Measurements from ENCODE around the gene ZNF33A. TPM values are rescaled to one million over a fixed set of nuclear protein-coding genes. Genes with fewer than 3 reads are reported as not detected.

The ZNF33A gene
- total RNA-seq, 6 experiments from 2014 or later, result 12.3 to 24.2 (median 15.7) TPM

DNA sequence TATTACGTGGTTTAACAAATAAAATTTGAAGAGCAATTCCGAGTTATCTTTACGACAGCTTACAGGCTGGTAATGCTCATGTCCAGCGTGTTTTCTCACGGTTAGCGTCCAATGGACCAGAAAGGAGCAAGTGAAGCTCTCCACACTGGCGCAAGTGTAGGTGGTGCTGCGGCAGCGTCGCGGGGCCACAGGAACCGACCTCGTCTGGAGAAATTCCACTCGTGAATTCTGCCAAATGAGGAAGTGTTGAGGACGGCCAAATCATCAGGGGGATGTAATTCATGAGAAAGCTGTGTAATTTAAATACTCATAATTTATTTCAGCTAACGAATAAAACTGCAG lies 83.3 kb downstream of the ZNF33A start:
- Histone ChIP-seq H3K4me3 (peak overlapping the region; percentile 76 to 89 (median 80)), H3K36me3 (peaks cover 0 to 17% (median 3%) of the 10 kb centered on the region in 4 donors), H3K4me1 (no peaks in the 10 kb centered on the region), H3K27ac (peak overlapping the region in 2 of 3 donors; percentile 33 to 48), H3K27me3 (no peaks in the 10 kb centered on the region), H3K9me3 (no peaks in the 10 kb centered on the region)
- DNase-seq (no peak), ATAC-seq (peak; percentile 46 to 60 (median 49))
- no peak for TF ChIP-seq CTCF (IDR thresholded peaks at IDR 0.05)
- no peak for TF ChIP-seq POLR2A (IDR thresholded peaks at IDR 0.05)
- 8% methylated on average over 16 of the region's 16 CpGs for WGBS (ENCODE audit: insufficient coverage, low coverage, low lambda C conversion rate, missing lambda C conversion rate)
- intact Hi-C loops (cut with DNase I), result loop anchor here in 1 of 2 donors (5.0 kb wide), 1 partner anchor 116 kb away; the partner anchor contains the start of gene ZNF25

GRCh38 chr10:38094158-38094926 lies 83.9 kb downstream of the ZNF33A start, which contains the start of gene ZNF37A:
Gene ZNF37A, plus strand, starts transcription at chr10:38094337. Its CDS starts 2,281 bp downstream, at chr10:38096618.
- Histone ChIP-seq H3K4me1 (no peaks in the 10 kb centered on the region), H3K27me3 (no peaks in the 10 kb centered on the region), H3K27ac (peak within 1 kb of the TSS; percentile 58 to 90 (median 74)), H3K9me3 (no peaks in the 10 kb centered on the region), H3K36me3 (peaks cover 0 to 17% (median 3%) of the 10 kb centered on the region in 4 donors), H3K4me3 (peak within 1 kb of the TSS; percentile 76 to 89 (median 80))
- TF ChIP-seq CTCF (IDR thresholded peaks at IDR 0.05) (no peak), POLR2A (IDR thresholded peaks at IDR 0.05) (peak; percentile 85)
- 0% methylated on average over 22 of the region's 59 CpGs for WGBS (ENCODE audit: insufficient coverage, low coverage, low lambda C conversion rate, missing lambda C conversion rate)
- ATAC-seq (peak; percentile 98 to 99 (median 99)), DNase-seq (peak; percentile 92 to 96 (median 95))
- intact Hi-C loops (cut with DNase I), result loop anchor here in 1 of 2 donors (5.0 kb wide), 1 partner anchor 117 kb away; the partner anchor contains the start of gene ZNF25

GRCh38 chr10:38094927-38095574 lies 84.6 kb downstream of the ZNF33A start:
- Histone ChIP-seq H3K4me1 (no peaks in the 10 kb centered on the region), H3K36me3 (peaks cover 0 to 17% (median 4%) of the 10 kb centered on the region in 4 donors), H3K27me3 (no peaks in the 10 kb centered on the region), H3K9me3 (no peaks in the 10 kb centered on the region), H3K27ac (peak overlapping the region; percentile 58 to 90 (median 74)), H3K4me3 (peak overlapping the region; percentile 76 to 89 (median 80))
- ATAC-seq (no peak), DNase-seq (no peak)
- WGBS (ENCODE audit: insufficient coverage, low coverage, low lambda C conversion rate, missing lambda C conversion rate), result 60% methylated on average over 14 of the region's 21 CpGs
- no peak for TF ChIP-seq CTCF (IDR thresholded peaks at IDR 0.05)
- TF ChIP-seq POLR2A (IDR thresholded peaks at IDR 0.05), result no peak
- intact Hi-C loops (cut with DNase I), result loop anchor here in 1 of 2 donors (5.0 kb wide), 1 partner anchor 118 kb away; the partner anchor contains the start of gene ZNF25

DNA sequence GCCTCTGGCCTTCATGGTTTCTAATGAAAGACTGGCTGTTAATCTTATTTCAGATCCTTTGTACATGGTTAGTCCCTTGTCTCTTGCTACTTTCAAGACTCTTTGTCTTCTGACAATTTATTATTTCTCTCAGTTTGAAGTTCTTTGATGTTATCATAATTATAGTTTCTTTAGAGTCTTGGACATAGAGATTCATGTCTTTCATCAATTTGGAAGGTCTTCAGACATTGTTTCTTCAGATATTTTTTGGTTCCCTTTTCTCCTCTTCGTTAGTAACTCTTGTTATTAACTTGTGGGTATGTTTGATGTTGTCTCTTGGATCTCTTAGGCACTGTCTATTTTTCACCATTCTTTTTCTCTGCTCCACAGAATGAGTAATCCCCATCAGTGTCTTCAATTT lies 92.4 kb downstream of the ZNF33A start:
- Histone ChIP-seq H3K4me1 (no peaks in the 10 kb centered on the region), H3K27ac (no peak overlapping the region), H3K9me3 (peaks cover 0 to 16% (median 2%) of the 10 kb centered on the region in 4 donors), H3K27me3 (no peaks in the 10 kb centered on the region), H3K4me3 (no peak overlapping the region), H3K36me3 (peaks cover 0 to 33% (median 9%) of the 10 kb centered on the region in 4 donors)
- no peak for TF ChIP-seq POLR2A (IDR thresholded peaks at IDR 0.05)
- no peak for TF ChIP-seq CTCF (IDR thresholded peaks at IDR 0.05)
- no peak for ATAC-seq
- DNase-seq, result no peak
- intact Hi-C loops (cut with DNase I), result no loop called here
- WGBS (ENCODE audit: insufficient coverage, low coverage, low lambda C conversion rate, missing lambda C conversion rate), result 78% methylated on average over 1 of the region's 1 CpG
